Tibial nerve (tissue), 4 donors: Measurements from ENCODE around the gene ATP1A2. TPM values are rescaled to one million over a fixed set of nuclear protein-coding genes. Genes with fewer than 3 reads are reported as not detected.

Experiments used
- DNase-seq, 2 donors: peaks; one replicate each; pipeline ENCODE4 v3.0.0-alpha.2; 2019; ENCODE audit warnings: low spot score in 2 of 2
- H3K27ac ChIP-seq, 4 donors: fragments of 200-600 bp; sonication (generic) in 3 of 4; one replicate each; pipeline ENCODE4 v1.5.1; 2017 to 2019; ENCODE audit warnings: mild to moderate bottlenecking in 1 of 4
- H3K27me3 ChIP-seq, 2 donors: fragments of 200-600 bp; sonication (generic) in 1 of 2; one replicate each; pipeline versions ENCODE4 v1.5.1 to v1.6.0; 2017 to 2019
- H3K36me3 ChIP-seq, 3 donors: fragments of 200-600 bp; sonication (generic); one replicate each; pipeline ENCODE4 v1.5.1; 2018 to 2019
- H3K4me1 ChIP-seq, 4 donors: fragments of 200-600 bp; sonication (generic) in 3 of 4; one replicate each; pipeline ENCODE4 v1.5.1; 2017 to 2019
- H3K4me3 ChIP-seq, 4 donors: fragments of 200-600 bp; sonication (generic) in 3 of 4; one replicate each; pipeline ENCODE4 v1.5.1; 2017 to 2019; ENCODE audit warnings: mild to moderate bottlenecking in 1 of 4, moderate library complexity in 1 of 4
- H3K9me3 ChIP-seq, 4 donors: fragments of 200-600 bp; sonication (generic) in 3 of 4; one replicate each; pipeline ENCODE4 v1.5.1; 2017 to 2019
- CTCF ChIP-seq, 5 experiments: fragments of 200-600 bp in 3 of 5; fragments of 450-650 bp in 2 of 5; sonication (generic) in 3 of 5; IDR thresholded peaks; one replicate each; pipeline ENCODE4 v1.5.1; 2016 to 2019; ENCODE audit warnings: antibody characterized with exemption in 5 of 5, mild to moderate bottlenecking in 3 of 5, moderate library complexity in 2 of 5
- EP300 ChIP-seq, 2 donors: sonication (generic); formaldehyde crosslinking; IDR thresholded peaks; one replicate each; pipeline ENCODE4 v1.6.1; 2017; ENCODE audit warnings: antibody characterized with exemption in 2 of 2, mild to moderate bottlenecking in 1 of 2
- POLR2A ChIP-seq, 2 donors: fragments of 450-650 bp; IDR thresholded peaks; one replicate each; pipeline ENCODE4 v1.6.1; 2017; ENCODE audit warnings: antibody characterized with exemption in 2 of 2, mild to moderate bottlenecking in 2 of 2, moderate library complexity in 2 of 2
- total RNA-seq, 4 donors: library from RNA; depleted of rRNA; stranded (reverse); fragments of >200 nt; gene quantifications; one replicate each; pipeline ENCODE4 v1.1.0, GENCODE V29; 2016

Gene ATP1A2
- total RNA-seq, 4 donors from 2014 or later, result 173 to 211 (median 201) TPM

DNA sequence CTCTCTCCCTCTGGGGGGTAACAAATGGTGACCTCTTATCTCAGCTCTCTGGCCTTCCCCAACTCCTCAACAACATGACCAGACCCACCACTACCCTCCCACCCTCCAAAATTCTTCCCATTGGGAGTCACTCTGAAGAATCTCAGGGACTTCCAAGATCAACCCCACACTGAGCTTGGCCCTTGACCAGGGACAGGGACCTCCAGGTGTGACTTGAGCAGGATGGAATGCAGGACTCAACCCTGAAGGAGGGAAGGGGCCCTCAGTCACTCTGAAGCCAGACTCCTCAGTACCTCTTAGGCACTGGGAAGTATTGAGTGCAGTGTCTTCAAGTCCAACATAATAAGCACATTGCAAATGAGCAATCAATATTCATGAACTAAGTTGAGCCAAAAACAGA, 76.7 kb downstream of the ATP1A2 start:
- no peak for TF ChIP-seq POLR2A (IDR thresholded peaks at IDR 0.05)
- TF ChIP-seq EP300 (IDR thresholded peaks at IDR 0.05), result no peak
- no peak for TF ChIP-seq CTCF (IDR thresholded peaks at IDR 0.05)
- H3K27ac ChIP-seq, result no peak overlapping the region
- H3K36me3 ChIP-seq, result no peaks in the 10 kb centered on the region
- no peaks in the 10 kb centered on the region for H3K27me3 ChIP-seq
- H3K4me3 ChIP-seq, result no peak overlapping the region
- H3K4me1 ChIP-seq, result peaks cover 0 to 25% (median 4%) of the 10 kb centered on the region in 4 donors
- H3K9me3 ChIP-seq, result no peaks in the 10 kb centered on the region
- no peak for DNase-seq

Other genes starting within 250 kb of the ATP1A2 start
- under 1 TPM in 3 of 4 donors, not detected in 1; 0.39 to 0.66 (median 0.63) TPM for gene CFAP45, start 215.6 kb upstream of the ATP1A2 start, total RNA-seq
- 100 to 1,000 TPM; 149 to 205 (median 168) TPM for gene TAGLN2, start 190.3 kb upstream of the ATP1A2 start, total RNA-seq
- gene IGSF9, start 170.1 kb upstream of the ATP1A2 start, total RNA-seq, result under 1 TPM in 2 of 4 donors, not detected in 2; 0.20 to 0.63 TPM
- not detected for gene SLAMF9, start 161.5 kb upstream of the ATP1A2 start, total RNA-seq
- 1 to 10 TPM; 3.0 to 7.0 (median 4.3) TPM for gene PIGM, start 83.8 kb upstream of the ATP1A2 start, total RNA-seq
- 10 to 100 TPM in 1 of 4 donors, 1 to 10 TPM in 3; 6.5 to 13.5 (median 8.8) TPM for gene KCNJ10, start 45.6 kb upstream of the ATP1A2 start, total RNA-seq
- under 1 TPM in 1 of 4 donors, not detected in 3; 0.60 TPM for gene KCNJ9, start 34.2 kb upstream of the ATP1A2 start, total RNA-seq
- 10 to 100 TPM; 42.6 to 73.9 (median 50.7) TPM for gene IGSF8, start 17.1 kb upstream of the ATP1A2 start, total RNA-seq
- 1 to 10 TPM in 3 of 4 donors, under 1 TPM in 1; 0.90 to 5.0 (median 2.1) TPM for gene ATP1A4, start 35.8 kb downstream of the ATP1A2 start, total RNA-seq
- 1 to 10 TPM in 1 of 4 donors, under 1 TPM in 1, not detected in 2; 0.98 to 1.7 TPM for gene CASQ1, start 74.8 kb downstream of the ATP1A2 start, total RNA-seq
- 100 to 1,000 TPM; 144 to 154 (median 147) TPM for gene PEA15, start 89.6 kb downstream of the ATP1A2 start, total RNA-seq
- gene DCAF8, start 146.8 kb downstream of the ATP1A2 start, total RNA-seq, result 100 to 1,000 TPM; 126 to 186 (median 172) TPM
- gene PEX19, start 169.4 kb downstream of the ATP1A2 start, total RNA-seq, result 10 to 100 TPM; 66.6 to 85.9 (median 71.6) TPM
- 100 to 1,000 TPM in 3 of 4 donors, 10 to 100 TPM in 1; 92.2 to 127 (median 112) TPM for gene COPA, start 227.5 kb downstream of the ATP1A2 start, total RNA-seq
- gene NCSTN, start 227.6 kb downstream of the ATP1A2 start, total RNA-seq, result 10 to 100 TPM; 60.6 to 85.5 (median 73.0) TPM